Measurements from ENCODE around the gene POLR1A.
A peak's percentile ranks its signal among the peaks of the same experiment; 100 is the strongest.

The POLR1A gene

GRCh38 chr2:86094229-86094628 is 11.5 kb downstream of the POLR1A start:
- no peak for DNase-seq

GRCh38 chr2:86087936-86088850 is 17.5 kb downstream of the POLR1A start:
- no peak for DNase-seq

DNA sequence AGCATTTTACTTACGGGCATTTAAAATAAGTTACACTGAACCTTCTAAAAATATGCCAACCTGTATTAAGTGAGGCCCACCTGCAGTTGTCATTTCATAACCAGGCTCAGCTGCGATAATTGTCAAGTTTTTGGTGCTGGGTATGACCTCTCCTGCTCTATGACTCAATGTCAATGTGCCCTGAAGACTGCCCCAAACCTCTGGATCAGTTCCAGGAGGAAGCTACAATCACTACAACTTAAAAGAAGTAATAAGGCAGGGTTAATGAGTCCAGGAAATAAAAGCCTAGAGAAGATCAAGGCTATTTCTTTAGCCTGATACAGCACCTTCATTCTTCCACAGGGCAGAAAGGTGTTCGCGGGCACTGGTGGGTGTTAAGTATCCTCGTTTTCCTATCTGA is 22.9 kb downstream of the POLR1A start:
- no peak for DNase-seq

GRCh38 chr2:86081724-86082123 is 24.0 kb downstream of the POLR1A start:
- DNase-seq = no peak

- DNase-seq = peak in 1 of 2 experiments; percentile 36
These were observed 25.4 kb downstream of the POLR1A start for GRCh38 chr2:86079981-86080911.

GRCh38 chr2:86078774-86079545 is 26.7 kb downstream of the POLR1A start:
- peak in 1 of 2 experiments; percentile 12 for DNase-seq

DNA sequence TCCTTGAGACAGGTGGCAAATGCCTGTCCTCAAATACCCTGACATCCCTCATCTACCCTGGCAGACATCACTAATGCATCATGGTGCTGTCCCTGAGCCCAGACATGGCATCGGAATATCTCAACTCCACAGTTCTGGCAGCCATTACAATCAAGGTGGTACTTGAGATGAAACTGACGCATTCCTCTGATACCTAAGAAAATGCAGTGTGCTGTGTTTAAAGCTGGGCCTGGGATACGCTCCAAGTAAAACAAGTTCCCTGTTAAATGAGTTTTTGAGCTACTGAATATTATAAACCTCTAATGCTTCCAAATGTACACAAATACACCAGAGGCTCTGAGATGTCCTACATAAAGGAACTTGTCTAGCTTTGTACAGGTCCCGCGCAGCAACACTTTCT is 29.8 kb downstream of the POLR1A start:
- no peak for DNase-seq

DNA sequence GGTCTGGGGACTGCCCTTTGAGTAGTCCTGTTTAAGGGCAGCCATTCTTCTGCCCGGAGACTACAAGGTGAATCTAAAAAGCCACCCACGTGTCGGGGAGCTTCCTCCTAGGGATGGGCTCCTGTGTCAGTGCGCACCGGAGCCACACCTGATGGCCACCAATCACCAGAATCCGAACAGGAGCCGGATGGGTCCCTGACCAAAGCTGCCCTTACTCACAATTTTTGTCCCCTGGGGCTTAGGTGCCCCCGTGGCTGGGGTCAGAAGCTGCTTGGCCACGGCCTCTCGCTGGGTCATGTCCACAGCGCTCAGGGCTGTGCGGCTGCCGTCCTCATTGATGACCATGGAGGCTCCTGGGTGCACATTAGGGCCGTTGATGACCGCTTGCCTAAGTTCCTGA is 30.9 kb downstream of the POLR1A start:
- no peak for DNase-seq

GRCh38 chr2:86074256-86074655 is 31.4 kb downstream of the POLR1A start:
- no peak for DNase-seq

GRCh38 chr2:86073225-86073624 is 32.5 kb downstream of the POLR1A start:
- DNase-seq = no peak

- DNase-seq = no peak
These were observed 33.3 kb downstream of the POLR1A start for GRCh38 chr2:86072271-86072858.

DNA sequence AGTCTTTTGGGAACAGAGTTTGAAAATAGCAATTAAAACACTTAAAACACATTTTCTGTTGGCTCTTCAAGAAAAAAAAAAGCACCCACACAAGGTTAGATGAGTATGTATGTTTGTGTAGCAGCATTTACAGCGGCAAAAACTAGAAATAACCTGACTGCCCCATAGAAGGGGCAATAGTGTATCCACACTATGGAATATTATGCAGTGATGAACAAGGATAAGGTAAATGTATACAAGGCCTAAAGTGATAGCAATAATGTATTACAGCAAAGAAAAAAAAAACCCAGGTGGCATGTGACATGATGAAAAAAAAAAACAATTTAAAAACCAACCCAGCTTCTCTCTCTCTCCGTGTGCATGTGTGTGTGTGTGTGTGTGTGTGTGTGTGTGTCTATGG is 34.8 kb downstream of the POLR1A start:
- no peak for DNase-seq

GRCh38 chr2:86069783-86070339 is 35.8 kb downstream of the POLR1A start:
- no peak for DNase-seq

DNA sequence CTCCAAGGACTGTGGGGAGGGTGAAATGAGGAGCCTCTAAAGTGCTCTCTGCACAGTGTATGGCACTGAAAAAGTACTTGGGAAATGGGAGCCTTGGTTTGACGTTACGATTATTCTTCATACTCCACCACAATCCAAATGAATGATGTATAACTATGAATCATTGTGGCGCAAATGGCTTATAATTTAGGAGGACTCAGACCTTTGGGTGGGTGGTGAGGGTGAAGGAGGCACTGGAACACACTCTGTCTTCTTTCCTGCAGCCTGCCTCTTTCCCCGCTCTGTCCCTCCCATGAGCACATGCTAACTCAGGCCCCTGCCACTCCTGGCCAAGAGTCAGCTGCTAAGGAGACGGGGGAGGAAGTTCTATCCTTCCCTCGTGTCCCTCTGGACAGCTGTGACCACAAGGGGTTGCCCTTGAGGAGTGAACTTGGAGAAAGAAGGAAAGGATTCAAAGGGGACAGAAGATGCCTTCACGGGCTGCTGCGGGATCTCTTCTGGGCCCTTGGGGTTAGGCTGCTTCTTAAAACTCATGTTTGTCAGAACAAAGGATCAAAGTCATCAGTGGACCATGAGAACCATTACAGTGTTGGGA is 36.5 kb downstream of the POLR1A start:
- no peak for DNase-seq

- DNase-seq = no peak
These were observed 37.0 kb downstream of the POLR1A start for GRCh38 chr2:86068648-86069047.

DNA sequence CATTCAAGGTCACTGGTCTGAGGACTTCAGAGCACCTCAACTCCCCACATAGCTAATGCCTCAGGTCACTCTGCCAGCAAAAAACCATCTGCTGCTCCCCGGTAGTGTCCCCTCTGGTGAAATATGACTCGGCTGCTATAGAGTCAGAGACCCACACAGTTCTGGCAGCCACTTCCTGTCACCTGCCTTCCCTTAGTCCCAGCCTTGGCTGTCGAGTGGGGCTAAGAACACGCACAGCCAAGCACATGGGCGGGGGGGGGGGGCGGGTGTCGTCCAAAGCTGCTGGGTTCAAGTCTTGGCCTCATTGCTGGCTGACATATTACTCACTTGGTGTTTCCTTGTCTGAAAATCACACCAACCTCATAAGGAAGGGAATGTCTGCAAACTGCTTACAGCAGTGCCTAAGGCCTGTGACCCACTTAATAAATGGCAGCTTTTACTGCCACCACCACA is 37.5 kb downstream of the POLR1A start:
- no peak for DNase-seq

- DNase-seq = no peak
These were observed 38.8 kb downstream of the POLR1A start for GRCh38 chr2:86066915-86067314.

DNA sequence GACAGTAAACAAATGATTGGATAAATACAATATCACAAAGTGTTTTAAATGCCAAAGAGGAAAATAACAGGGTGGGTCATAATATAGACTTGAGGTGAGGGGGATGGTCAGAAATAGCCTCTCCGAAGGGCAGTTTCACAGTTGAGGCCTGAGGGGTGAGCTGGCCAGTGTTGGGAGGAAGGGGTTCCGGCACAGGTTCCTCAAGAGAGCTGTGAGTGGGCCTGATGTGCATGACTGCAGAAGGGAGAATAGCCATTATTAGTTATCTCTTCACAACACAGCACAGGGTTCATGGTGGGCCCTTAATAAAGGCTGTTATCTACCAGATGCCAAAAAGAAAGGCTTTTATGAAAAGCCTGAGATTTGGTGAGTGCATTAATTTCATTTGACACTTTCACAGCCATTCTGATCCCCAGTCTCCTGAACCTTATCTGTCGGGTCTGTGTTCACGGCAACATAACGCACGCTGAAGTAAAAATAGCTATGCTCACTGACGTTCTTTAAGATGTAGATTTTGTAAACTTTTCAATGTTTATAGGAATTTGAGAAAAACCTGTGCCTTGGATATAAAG is 39.6 kb downstream of the POLR1A start:
- no peak for DNase-seq

GRCh38 chr2:86065512-86065911 is 40.2 kb downstream of the POLR1A start:
- DNase-seq = no peak

- DNase-seq = no peak
These were observed 41.7 kb downstream of the POLR1A start for GRCh38 chr2:86064006-86064405.

GRCh38 chr2:86062043-86062442 is 43.6 kb downstream of the POLR1A start:
- no peak for DNase-seq

All from NCI-H1930 (cell line).